HL-60 (cell line): ENCODE results near the gene SORBS2.

Source experiments
- CTCF ChIP-seq: IDR thresholded peaks from one replicate; pipeline ENCODE4 v1.5.1; 2011; ENCODE audit warnings: low read length, control low read depth, inconsistent platforms; ENCODE audit not compliant: insufficient read depth
- GABPA ChIP-seq: IDR thresholded peaks from 2 replicates; pipeline ENCODE4 v1.6.1; 2012; ENCODE audit warnings: low read depth
- POLR2AphosphoS5 ChIP-seq: IDR thresholded peaks from 2 replicates; pipeline ENCODE4 v1.6.1; 2012; ENCODE audit warnings: low read depth
- REST ChIP-seq: IDR thresholded peaks from 2 replicates; pipeline ENCODE4 v1.6.1; 2012; ENCODE audit warnings: low read depth; ENCODE audit not compliant: insufficient replicate concordance
- SPI1 ChIP-seq: IDR thresholded peaks from 2 replicates; pipeline ENCODE4 v1.6.1; 2012; ENCODE audit warnings: low read depth, mild to moderate bottlenecking, borderline replicate concordance

- TF ChIP-seq CTCF (no peak), POLR2AphosphoS5 (no peak), REST (no peak), SPI1 (no peak), GABPA (no peak)
Observed at GRCh38 chr4:185648631-185649030, 163.4 kb downstream of the SORBS2 start.
